Liver (tissue), 3 donors: ENCODE data around the gene ZNF273.

Experiments used
- GABPA ChIP-seq, 2 donors: IDR thresholded peaks in 1 of 2; conservative IDR thresholded peaks in 1 of 2; 2 replicates each; pipeline ENCODE4 v1.6.1; 2016; ENCODE audit warnings: antibody characterized with exemption in 2 of 2, mild to moderate bottlenecking in 1 of 2, moderate library complexity in 1 of 2
- HNF4G ChIP-seq: IDR thresholded peaks from 2 replicates; pipeline ENCODE4 v1.6.1; 2016; ENCODE audit warnings: antibody characterized with exemption
- JUND ChIP-seq, 2 donors: IDR thresholded peaks; 2 replicates each; pipeline ENCODE4 v1.6.1; 2016; ENCODE audit warnings: antibody characterized with exemption in 2 of 2
- REST ChIP-seq: IDR thresholded peaks from 2 replicates; pipeline ENCODE4 v1.6.1; 2016; ENCODE audit warnings: antibody characterized with exemption, mild to moderate bottlenecking
- RXRA ChIP-seq, 2 donors: IDR thresholded peaks; 2 replicates each; pipeline ENCODE4 v1.6.1; 2017 to 2018; ENCODE audit warnings: antibody characterized with exemption in 2 of 2, mild to moderate bottlenecking in 1 of 2
- TAF1 ChIP-seq: conservative IDR thresholded peaks from 2 replicates; pipeline ENCODE4 v1.6.1; 2016; ENCODE audit warnings: antibody characterized with exemption, mild to moderate bottlenecking
- TF ChIP-seq, protein P1 (sequence below): fragments of 150-350 bp; IDR thresholded peaks from 2 replicates; pipeline ENCODE4 v1.5.1; 2017; ENCODE audit warnings: improper control_type of control experiment, low read depth, low read length; ENCODE audit not compliant: missing input control
- donor health status: healthy.
- donor health status: healthy.

DNA sequence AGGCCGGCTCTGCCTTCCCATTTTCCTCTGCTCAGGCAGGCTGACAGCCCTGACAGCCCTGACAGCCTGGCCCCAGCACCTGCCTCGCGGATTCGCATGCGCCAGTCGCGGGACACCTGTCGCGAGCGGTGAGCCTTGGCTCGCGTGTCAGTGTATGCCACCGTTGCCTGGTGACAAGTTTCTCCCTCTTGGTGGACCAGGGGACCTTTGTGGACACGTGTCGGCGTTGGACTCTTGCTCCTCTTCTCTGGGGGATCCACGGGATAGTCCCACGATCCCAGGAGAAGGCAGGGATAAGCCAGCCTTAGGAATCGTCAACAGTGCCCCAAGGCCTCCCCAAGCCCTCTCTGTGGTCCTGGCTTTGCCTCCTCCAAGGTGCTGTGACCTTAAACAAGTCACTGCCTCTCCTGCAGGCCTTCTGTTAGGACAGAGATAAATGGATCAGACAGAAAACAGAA lies 18.1 kb upstream of the ZNF273 start:
- TF ChIP-seq REST = no peak
- TF ChIP-seq, protein P1, sequence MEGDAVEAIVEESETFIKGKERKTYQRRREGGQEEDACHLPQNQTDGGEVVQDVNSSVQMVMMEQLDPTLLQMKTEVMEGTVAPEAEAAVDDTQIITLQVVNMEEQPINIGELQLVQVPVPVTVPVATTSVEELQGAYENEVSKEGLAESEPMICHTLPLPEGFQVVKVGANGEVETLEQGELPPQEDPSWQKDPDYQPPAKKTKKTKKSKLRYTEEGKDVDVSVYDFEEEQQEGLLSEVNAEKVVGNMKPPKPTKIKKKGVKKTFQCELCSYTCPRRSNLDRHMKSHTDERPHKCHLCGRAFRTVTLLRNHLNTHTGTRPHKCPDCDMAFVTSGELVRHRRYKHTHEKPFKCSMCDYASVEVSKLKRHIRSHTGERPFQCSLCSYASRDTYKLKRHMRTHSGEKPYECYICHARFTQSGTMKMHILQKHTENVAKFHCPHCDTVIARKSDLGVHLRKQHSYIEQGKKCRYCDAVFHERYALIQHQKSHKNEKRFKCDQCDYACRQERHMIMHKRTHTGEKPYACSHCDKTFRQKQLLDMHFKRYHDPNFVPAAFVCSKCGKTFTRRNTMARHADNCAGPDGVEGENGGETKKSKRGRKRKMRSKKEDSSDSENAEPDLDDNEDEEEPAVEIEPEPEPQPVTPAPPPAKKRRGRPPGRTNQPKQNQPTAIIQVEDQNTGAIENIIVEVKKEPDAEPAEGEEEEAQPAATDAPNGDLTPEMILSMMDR = no peak
- no peak for TF ChIP-seq TAF1
- no peak for TF ChIP-seq RXRA (IDR thresholded peaks at IDR 0.05)
- TF ChIP-seq JUND (IDR thresholded peaks at IDR 0.05) = no peak
- TF ChIP-seq GABPA (IDR thresholded peaks at IDR 0.05 in 1 of 2, conservative IDR thresholded peaks at IDR 0.05 in 1 of 2) = no peak
- no peak for TF ChIP-seq HNF4G
